DOHH2 (cell line): ENCODE measurements around the gene CENPM.

Experiments
- H3F3A ChIP-seq: fragments of 200-600 bp; sonication (generic), shearing (Covaris generic); 2 replicates; pipeline ENCODE4 v1.6.0; 2016; ENCODE audit warnings: antibody characterized with exemption, mild to moderate bottlenecking; ENCODE audit not compliant: control insufficient read depth, insufficient read depth
- H3K27ac ChIP-seq: fragments of 200-600 bp; sonication (generic); 2 replicates; pipeline ENCODE4 v1.5.1; 2014; ENCODE audit warnings: low read depth, mild to moderate bottlenecking, low read length, moderate library complexity
- H3K27me3 ChIP-seq: fragments of 200-600 bp; sonication (generic); 2 replicates; pipeline ENCODE4 v1.6.1; 2014; ENCODE audit warnings: mild to moderate bottlenecking, low read length, mixed read lengths; ENCODE audit not compliant: control insufficient read depth
- H3K36me3 ChIP-seq: fragments of 200-600 bp; sonication (generic); 2 replicates; pipeline ENCODE4 v1.6.1; 2014; ENCODE audit warnings: mild to moderate bottlenecking, low read length, moderate library complexity, mixed read lengths; ENCODE audit not compliant: control insufficient read depth
- H3K4me1 ChIP-seq: fragments of 200-600 bp; sonication (generic); 2 replicates; pipeline ENCODE4 v1.6.1; 2014; ENCODE audit warnings: mild to moderate bottlenecking, low read length, mixed read lengths; ENCODE audit not compliant: control insufficient read depth
- H3K4me2 ChIP-seq: fragments of 200-600 bp; sonication (generic); 2 replicates; pipeline ENCODE4 v1.6.0; 2014; ENCODE audit warnings: mild to moderate bottlenecking, low read length, moderate library complexity
- H3K4me3 ChIP-seq: fragments of 200-600 bp; sonication (generic); 2 replicates; pipeline ENCODE4 v1.5.1; 2014; ENCODE audit warnings: mild to moderate bottlenecking, low read length, mixed read lengths
- H3K79me2 ChIP-seq: fragments of 200-600 bp; sonication (generic); 2 replicates; pipeline ENCODE4 v1.6.1; 2014; ENCODE audit warnings: mild to moderate bottlenecking, low read length, mixed read lengths; ENCODE audit not compliant: control insufficient read depth
- H3K9me2 ChIP-seq: fragments of 200-600 bp; sonication (generic); replicated peaks from 2 replicates; pipeline ENCODE4 v1.6.1; 2014; ENCODE audit warnings: mild to moderate bottlenecking, low read length, mixed read lengths; ENCODE audit not compliant: control insufficient read depth
- H3K9me3 ChIP-seq: fragments of 200-600 bp; sonication (generic); 2 replicates; pipeline ENCODE4 v1.6.1; 2014; ENCODE audit warnings: antibody characterized with exemption, low read length, mixed read lengths; ENCODE audit not compliant: control insufficient read depth, insufficient read depth
- H4K20me1 ChIP-seq: fragments of 200-600 bp; sonication (generic); 2 replicates; pipeline ENCODE4 v1.6.0; 2014; ENCODE audit warnings: low read depth, mild to moderate bottlenecking, antibody characterized with exemption, low read length, moderate library complexity; ENCODE audit not compliant: control insufficient read depth, insufficient read depth
- EZH2phosphoT487 ChIP-seq: fragments of 200-600 bp; sonication (generic); IDR thresholded peaks from 2 replicates; pipeline ENCODE4 v1.6.1; 2017; ENCODE audit warnings: borderline replicate concordance, mild to moderate bottlenecking, antibody characterized with exemption, low read length, moderate library complexity, mixed read lengths
- TF ChIP-seq, protein P1 (sequence below): fragments of 200-600 bp; sonication (generic); IDR thresholded peaks from one replicate; pipeline ENCODE4 v1.5.1; 2014; ENCODE audit warnings: antibody characterized with exemption, mild to moderate bottlenecking, low read depth, low read length; ENCODE audit not compliant: poor library complexity, severe bottlenecking

The CENPM gene

DNA sequence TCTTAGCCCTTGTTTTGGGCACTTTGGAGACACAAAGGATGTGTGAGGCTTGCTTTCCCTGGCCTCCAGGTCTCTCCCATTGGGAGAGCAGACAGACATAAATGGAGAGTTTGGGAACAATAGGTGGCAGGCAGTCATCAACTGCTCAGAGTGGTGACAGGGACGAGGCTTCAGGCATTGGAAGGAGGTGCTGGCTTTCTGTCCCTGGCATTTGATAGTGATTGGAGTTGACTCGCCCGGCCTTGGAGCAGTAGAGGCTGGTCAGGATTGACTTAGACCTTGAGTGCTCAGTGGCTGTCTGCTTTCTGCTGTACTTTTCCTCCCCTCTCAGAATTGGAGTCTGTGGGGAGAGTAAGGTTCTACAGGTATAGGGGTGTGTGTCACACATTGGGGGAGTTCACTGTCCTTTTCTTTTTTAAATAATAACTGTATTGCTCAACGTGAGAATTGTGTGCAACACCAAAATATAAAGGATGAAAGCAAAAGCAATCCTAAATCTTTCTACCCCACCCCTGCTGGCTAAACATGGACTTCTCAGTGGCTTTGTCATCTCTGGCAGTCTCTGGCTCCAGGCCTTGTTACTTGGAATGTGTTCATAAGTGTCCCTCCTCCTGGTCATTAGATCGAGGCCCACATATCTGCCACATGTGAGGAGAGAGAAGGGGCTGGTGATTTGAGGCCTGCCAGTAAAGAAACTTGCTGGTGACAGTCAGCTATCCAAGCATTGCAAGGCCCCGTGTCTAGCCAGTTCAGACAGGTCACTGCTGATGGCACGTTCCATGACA lies 53.2 kb downstream of the CENPM start:
- Histone ChIP-seq H3K4me2 (no peak overlapping the region), H3K9me3 (no peaks in the 10 kb centered on the region), H3K9me2 (no peaks in the 10 kb centered on the region), H3K4me3 (no peak overlapping the region), H4K20me1 (0 out of 2 replicates have a peak, but pooled peaks cover 3% of the 10 kb centered on the region), H3K27me3 (no peaks in the 10 kb centered on the region), H3K4me1 (peaks cover 9% of the 10 kb centered on the region), H3K79me2 (peaks cover 28% of the 10 kb centered on the region), H3K36me3 (peaks cover 89% of the 10 kb centered on the region), H3K27ac (no peak overlapping the region), H3F3A (no peaks in the 10 kb centered on the region)
- TF ChIP-seq, protein P1, sequence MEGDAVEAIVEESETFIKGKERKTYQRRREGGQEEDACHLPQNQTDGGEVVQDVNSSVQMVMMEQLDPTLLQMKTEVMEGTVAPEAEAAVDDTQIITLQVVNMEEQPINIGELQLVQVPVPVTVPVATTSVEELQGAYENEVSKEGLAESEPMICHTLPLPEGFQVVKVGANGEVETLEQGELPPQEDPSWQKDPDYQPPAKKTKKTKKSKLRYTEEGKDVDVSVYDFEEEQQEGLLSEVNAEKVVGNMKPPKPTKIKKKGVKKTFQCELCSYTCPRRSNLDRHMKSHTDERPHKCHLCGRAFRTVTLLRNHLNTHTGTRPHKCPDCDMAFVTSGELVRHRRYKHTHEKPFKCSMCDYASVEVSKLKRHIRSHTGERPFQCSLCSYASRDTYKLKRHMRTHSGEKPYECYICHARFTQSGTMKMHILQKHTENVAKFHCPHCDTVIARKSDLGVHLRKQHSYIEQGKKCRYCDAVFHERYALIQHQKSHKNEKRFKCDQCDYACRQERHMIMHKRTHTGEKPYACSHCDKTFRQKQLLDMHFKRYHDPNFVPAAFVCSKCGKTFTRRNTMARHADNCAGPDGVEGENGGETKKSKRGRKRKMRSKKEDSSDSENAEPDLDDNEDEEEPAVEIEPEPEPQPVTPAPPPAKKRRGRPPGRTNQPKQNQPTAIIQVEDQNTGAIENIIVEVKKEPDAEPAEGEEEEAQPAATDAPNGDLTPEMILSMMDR = no peak
- no peak for TF ChIP-seq EZH2phosphoT487

DNA sequence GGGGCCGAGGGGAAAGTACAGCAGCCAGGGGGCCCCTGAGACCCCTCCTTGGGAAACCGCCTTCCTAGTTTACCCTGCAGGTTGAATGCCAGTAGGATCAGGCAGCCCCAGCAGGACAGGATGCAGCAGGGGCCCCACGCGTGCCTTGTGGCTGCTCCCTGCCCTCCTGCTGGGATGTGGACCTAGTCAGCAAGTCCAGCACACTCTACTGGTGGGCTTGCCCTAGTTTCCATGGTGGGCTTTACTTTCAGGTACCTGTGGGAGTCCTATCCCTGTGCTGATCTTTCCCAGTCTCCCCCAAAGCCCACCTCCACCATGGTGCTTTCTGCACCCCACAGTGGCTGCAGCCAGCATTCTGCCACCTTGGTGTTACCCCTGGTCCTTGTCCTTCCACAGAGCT lies 54.2 kb downstream of the CENPM start:
- Histone ChIP-seq H3K4me3 (no peak overlapping the region), H3K36me3 (peaks cover 88% of the 10 kb centered on the region), H3K9me2 (no peaks in the 10 kb centered on the region), H4K20me1 (no peaks in the 10 kb centered on the region), H3K4me2 (no peak overlapping the region), H3K27me3 (no peaks in the 10 kb centered on the region), H3K4me1 (peaks cover 20% of the 10 kb centered on the region), H3K79me2 (peaks cover 37% of the 10 kb centered on the region), H3K9me3 (no peaks in the 10 kb centered on the region), H3K27ac (no peak overlapping the region), H3F3A (peaks cover 9% of the 10 kb centered on the region)
- TF ChIP-seq EZH2phosphoT487 = no peak
- TF ChIP-seq, protein P1 = no peak

DNA sequence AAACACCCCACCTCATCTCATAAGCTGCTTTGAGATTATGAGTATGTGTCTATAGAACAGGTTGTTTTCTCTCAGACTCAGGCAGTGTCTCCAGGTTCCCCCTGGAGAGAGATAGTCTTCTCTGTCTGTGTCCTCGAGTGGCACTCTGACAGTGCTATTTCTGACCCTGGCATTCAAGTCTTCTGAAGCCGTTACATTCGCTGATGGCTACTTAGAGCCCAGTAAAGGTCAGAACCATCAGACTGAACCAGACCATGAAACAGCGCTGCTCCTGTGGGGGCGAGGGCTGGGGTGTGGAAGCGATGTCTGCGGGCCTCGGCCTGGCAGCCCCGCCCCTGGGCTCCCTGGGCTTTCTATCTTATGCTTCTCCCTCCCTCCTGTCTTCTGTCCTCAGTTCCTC lies 55.5 kb downstream of the CENPM start:
- no peaks in the 10 kb centered on the region for H3K9me3 ChIP-seq
- peaks cover 33% of the 10 kb centered on the region for H3K4me1 ChIP-seq
- no peak overlapping the region for H3K4me3 ChIP-seq
- H3K36me3 ChIP-seq = peaks cover 88% of the 10 kb centered on the region
- no peaks in the 10 kb centered on the region for H3K27me3 ChIP-seq
- H3K27ac ChIP-seq = no peak overlapping the region
- no peaks in the 10 kb centered on the region for H3K9me2 ChIP-seq
- no peak overlapping the region for H3K4me2 ChIP-seq
- no peak for TF ChIP-seq EZH2phosphoT487
- TF ChIP-seq, protein P1 = no peak
- H4K20me1 ChIP-seq = no peaks in the 10 kb centered on the region
- peaks cover 48% of the 10 kb centered on the region for H3K79me2 ChIP-seq
- peaks cover 16% of the 10 kb centered on the region for H3F3A ChIP-seq
